SKM-1 (cell line): Measurements from ENCODE around the gene FBXO11.
"Not testable (repeated sequence)": the region's sequence is repeated elsewhere in the genome, so short reads cannot be mapped to it uniquely, and the experiment has no call there.

ENCODE experiments used
- DNase-seq: peaks from one replicate; lab custom pipeline; 2025; ENCODE audit not compliant: unreplicated experiment; lab: John Stamatoyannopoulos, UW

Gene FBXO11

GRCh38 chr2:47906157-47907038, at the start of gene FBXO11:
Gene FBXO11, minus strand, starts transcription at chr2:47906498. Its CDS starts 778 bp downstream, at chr2:47905720.
- peak; percentile 96 for DNase-seq

- no peak for DNase-seq
These were observed 44.3 kb upstream of the FBXO11 start for GRCh38 chr2:47950340-47951301.

GRCh38 chr2:47946593-47946992, 40.3 kb upstream of the FBXO11 start:
- DNase-seq, result no peak

DNA sequence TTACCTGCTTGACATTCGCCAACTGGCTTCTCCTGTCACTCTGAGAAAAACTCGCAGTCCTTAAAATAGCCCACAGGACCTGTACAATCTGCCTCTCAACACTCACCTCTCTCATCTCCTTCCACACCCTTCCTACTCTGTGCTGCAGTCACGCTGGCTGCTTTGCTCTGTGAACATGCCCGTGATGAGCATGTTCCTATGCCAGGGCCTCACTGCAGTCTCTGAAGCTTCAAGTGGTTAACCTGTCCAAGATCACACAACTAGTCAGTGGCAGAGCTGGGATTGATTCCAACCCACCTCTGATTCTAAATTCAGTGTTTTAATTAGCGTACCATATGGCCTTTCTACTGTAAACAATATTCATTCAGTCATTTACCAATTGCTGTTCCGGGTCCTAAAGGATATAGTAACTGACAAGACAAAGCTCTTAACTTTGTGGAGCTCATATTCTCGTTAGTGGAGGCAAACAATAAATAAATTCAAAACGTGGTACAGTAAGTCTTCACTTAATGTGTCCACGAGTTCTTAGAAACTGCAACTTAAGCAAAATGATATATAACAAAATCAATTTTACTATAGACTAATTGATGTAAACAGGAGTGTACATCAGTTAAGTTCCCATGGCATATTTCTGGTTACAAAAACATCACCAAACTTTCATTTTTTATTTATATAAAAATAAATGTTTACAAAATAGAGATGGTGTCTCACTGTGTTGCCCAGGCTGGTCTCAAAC, 38.9 kb upstream of the FBXO11 start:
- no peak for DNase-seq

DNA sequence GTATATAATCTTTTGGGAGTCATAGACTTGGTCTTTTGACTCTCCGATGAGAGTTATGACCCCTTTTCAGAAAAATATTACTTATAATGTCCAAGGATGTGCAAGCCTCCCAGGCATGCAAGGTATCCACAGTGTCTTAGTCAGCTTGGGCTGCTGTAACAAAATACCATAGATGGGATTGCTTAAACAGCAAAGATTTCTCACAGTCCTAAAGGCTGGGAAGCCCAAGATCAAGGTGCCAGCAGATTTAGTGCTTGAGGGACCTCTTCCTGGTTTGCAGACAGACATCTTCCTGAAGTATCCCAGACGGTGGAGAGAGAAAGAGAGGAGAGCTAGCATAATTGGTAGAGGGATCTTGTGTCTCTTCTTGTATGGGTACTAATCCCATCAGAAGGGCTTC, 35.6 kb upstream of the FBXO11 start:
- no peak for DNase-seq

DNA sequence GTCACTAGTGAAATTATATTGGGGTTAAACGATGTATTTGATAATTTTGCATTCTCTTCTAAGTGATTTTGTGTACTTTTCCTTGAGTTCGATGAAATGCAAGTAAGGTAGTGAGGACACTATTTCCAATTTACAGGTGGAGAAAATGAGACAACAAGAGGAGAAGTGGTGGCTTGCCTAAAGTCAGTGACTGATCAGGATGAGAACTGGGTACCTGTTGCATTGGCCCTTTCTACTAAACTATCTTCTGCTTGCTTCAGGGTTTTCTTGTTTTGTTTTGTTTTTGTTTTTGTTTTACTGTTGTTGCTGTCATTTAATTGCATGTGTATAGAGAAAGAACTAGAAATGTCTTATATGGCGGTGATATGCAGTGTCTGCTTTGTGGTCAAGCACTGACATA, 31.4 kb upstream of the FBXO11 start:
- no peak for DNase-seq

DNA sequence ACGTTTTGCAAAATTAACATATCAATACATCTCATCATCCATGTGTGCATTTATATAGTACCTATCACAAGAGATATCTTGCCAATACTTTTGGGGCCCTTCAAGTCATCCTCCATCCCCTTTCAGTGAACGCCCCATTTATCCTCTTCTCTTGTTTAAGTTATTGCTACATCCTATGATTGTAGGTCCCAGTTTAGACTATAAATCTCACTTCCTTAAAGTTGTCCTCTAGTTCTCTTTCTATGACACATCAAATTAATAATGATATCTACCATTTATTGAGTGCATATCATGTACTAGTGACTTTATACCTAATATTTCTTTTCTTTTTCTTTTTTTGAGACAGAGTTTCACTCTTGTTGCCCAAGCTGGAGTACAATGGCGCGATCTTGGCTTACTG, 28.8 kb upstream of the FBXO11 start:
- no peak for DNase-seq

- DNase-seq, result no peak
These were observed 11.7 kb upstream of the FBXO11 start for GRCh38 chr2:47918043-47918442.

DNA sequence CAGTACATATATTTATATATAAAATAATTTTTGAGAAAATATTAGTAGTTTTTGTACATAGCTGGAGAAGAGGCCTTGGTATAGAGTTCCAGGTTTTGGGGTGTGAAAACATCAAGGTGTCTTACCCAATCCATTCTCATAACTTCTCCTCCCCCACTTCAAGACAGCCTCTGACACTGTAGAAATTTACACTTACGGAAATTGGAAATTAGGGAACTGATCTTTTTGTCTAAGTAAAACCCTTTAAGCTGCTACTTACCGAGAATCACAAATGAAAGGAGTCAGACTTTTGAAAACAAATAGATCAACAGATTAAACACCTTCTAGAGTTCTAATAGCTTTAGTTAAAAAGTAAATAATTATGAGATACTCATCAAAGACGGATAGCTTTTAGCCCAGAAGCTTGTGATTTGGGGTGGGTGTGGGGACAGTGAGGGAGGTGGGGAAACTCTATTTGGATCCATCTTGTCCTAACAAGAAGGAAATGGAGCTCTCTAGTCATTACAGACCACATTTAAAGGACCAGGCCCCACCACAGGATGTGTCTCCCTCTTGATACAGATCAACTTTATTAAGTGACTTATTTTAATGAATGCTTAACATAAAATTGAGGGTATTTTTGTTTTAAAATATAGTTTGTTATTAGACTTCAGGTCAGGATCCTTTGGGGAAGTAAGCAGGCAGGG, 11.1 kb upstream of the FBXO11 start:
- DNase-seq, result peak; percentile 19

DNA sequence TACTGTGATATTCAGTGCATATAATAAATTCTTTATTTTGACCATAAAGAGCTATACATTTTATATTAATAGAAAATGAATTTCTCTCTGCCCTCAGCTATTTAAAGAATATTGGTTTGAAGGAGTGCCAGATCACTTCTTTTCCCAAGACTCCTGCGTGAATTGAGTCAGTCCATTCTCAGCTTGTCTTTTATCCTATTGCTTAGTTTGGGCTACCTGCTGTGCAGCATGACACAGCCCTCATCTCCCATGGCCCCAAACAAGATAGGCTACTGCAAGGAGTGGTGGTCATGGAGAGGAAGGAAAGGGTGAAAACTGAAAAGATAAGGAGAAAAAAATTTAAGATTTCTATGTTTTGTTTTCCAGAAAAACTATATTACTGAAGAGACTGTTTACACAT, 10.1 kb upstream of the FBXO11 start:
- no peak for DNase-seq

DNA sequence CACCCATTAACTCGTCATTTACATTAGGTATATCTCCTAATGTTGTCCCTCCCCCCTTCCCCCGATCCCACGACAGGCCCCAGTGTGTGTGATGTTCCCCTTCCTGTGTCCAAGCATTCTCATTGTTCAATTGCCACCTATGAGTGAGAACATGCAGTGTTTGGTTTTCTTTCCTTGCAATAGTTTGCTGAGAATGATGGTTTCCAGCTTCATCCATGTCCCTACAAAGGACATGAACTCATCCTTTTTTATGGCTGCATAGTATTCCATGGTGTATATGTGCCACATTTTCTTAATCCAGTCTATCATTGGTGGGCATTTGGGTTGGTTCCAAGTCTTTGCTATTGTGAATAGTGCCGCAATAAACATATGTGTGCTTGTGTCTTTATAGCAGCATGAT, 4.4 kb upstream of the FBXO11 start:
- DNase-seq, result not testable (repeated sequence)

GRCh38 chr2:47908682-47909081, 2.4 kb upstream of the FBXO11 start:
- no peak for DNase-seq

GRCh38 chr2:47907039-47907781, 912 bp upstream of the FBXO11 start:
- no peak for DNase-seq

- DNase-seq, result no peak
These were observed 727 bp downstream of the FBXO11 start for GRCh38 chr2:47905386-47906156.

DNA sequence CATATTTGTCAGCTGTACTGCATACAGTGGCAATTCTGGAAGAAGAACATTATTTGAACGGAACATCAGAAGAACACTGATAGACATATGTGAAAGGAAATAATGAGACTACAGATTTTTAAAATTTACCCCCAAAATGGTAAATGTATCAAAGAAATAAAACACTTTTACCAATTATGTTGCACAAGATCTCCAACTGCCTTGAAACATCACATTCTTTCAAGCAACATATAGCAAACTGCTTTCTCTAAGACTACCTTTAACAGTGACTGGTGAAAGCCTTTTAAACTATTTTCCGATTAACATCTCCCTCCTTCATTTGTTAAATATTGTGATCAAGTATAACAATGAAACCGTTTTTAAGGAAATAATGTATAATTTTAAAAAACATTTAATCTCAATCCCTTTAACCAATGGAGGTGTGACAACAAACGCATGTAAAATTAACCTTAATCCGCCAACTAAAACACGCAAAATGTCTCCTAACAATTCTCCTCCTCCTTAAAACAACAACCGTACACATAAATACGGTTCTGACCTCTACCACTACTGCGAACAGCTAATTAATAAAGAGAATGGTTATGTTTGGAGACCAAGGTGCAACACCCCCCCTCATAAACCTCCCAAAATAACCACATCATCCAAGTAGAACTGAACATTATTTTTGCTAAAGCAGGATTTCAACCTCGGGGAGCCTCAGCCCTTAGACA, 2.4 kb downstream of the FBXO11 start:
- no peak for DNase-seq

- not testable (repeated sequence) for DNase-seq
These were observed 4.4 kb downstream of the FBXO11 start for GRCh38 chr2:47901892-47902291.

GRCh38 chr2:47900857-47901256, 5.4 kb downstream of the FBXO11 start:
- DNase-seq, result no peak
